MCF 10A (cell line): ENCODE results near the gene SCNN1G. TPM values are rescaled to one million over a fixed set of nuclear protein-coding genes. Genes with fewer than 3 reads are reported as not detected.

Source experiments
- BruUV-seq: library from RNA; stranded (reverse); fragments of 400-500 nt; replicated peaks from 2 replicates; lab custom pipeline; 2021; lab: Mats Ljungman, UMichigan
- CTCF ChIA-PET: fragments of 300-600 bp; sonication (Branson Sonifier 250); formaldehyde crosslinking; extraction: SDS; loops from one replicate; lab custom pipeline; 2021; ENCODE audit warnings: antibody characterized with exemption, inconsistent platforms; lab: Yijun Ruan, JAX
- POLR2A ChIA-PET: fragments of 300-600, 350-650 bp; sonication (Branson Sonifier 250); formaldehyde crosslinking; extraction: SDS; loops from one replicate; lab custom pipeline; 2020; ENCODE audit warnings: antibody characterized with exemption, inconsistent platforms; lab: Yijun Ruan, JAX
- DNase-seq: peaks from one replicate; pipeline ENCODE4 v3.0.0-alpha.2; 2018; ENCODE audit not compliant: unreplicated experiment
- H3K27ac Mint-ChIP-seq: one replicate; pipeline ENCODE4 v1.8.0; 2022; ENCODE audit warnings: mild to moderate bottlenecking, low read depth, mixed read lengths; ENCODE audit not compliant: unreplicated experiment
- H3K27me3 Mint-ChIP-seq: one replicate; pipeline ENCODE4 v1.8.0; 2022; ENCODE audit warnings: mixed read lengths; ENCODE audit not compliant: insufficient read depth, unreplicated experiment
- H3K36me3 Mint-ChIP-seq: one replicate; pipeline ENCODE4 v1.8.0; 2022; ENCODE audit warnings: mild to moderate bottlenecking, moderate library complexity, mixed read lengths; ENCODE audit not compliant: insufficient read depth, unreplicated experiment
- H3K4me1 Mint-ChIP-seq: one replicate; pipeline ENCODE4 v1.8.0; 2022; ENCODE audit warnings: mixed read lengths; ENCODE audit not compliant: insufficient read depth, unreplicated experiment
- H3K4me3 Mint-ChIP-seq: one replicate; pipeline ENCODE4 v1.8.0; 2022; ENCODE audit warnings: mild to moderate bottlenecking, moderate library complexity, mixed read lengths; ENCODE audit not compliant: unreplicated experiment
- H3K9me3 Mint-ChIP-seq: one replicate; pipeline ENCODE4 v1.8.0; 2022; ENCODE audit warnings: mixed read lengths; ENCODE audit not compliant: unreplicated experiment
- intact Hi-C: fragments of 100-400 bp; cut with micrococcal nuclease; formaldehyde crosslinking; loops from 2 replicates; pipeline ENCODE4 v1.14.1; 2022
- total RNA-seq: library from RNA; stranded (reverse); gene quantifications from 2 replicates; pipeline ENCODE4 v1.2.3, GENCODE V29; 2022
- TF ChIP-seq, protein P1 (sequence below): fragments of 200-600 bp; IDR thresholded peaks from one replicate; pipeline ENCODE4 v1.8.0; 2022; ENCODE audit warnings: antibody characterized with exemption, mild to moderate bottlenecking; ENCODE audit not compliant: unreplicated experiment

SCNN1G gene
- total RNA-seq, 1 experiment from 2014 or later, result 11.9 TPM

DNA sequence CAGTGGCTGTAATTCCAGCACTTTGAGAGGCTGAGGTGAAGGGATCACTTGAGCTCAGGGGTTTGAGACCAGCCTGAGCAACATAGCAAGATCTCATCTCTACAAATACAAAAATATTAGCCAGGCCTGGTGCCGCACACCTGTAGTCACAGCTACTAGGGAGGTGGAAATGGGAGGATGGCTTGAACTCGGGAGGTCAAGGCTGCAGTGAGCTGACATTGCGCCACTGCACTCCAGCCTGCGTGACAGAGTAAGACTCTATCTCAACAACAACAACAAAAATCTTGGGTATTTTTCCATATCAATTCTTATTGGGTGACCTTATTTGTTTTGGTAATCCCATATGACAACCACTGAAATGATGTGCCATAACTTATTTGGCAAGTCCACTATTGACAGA, 52.6 kb downstream of the SCNN1G start:
- intact Hi-C loops, result no loop called here
- ChIA-PET POLR2A (interaction anchor here (0.6 to 1.5 kb wide), 2 partner anchors 25 to 89 kb away, joined by 4 read pairs; no protein-coding TSS in a partner anchor), CTCF (no interaction called here)
- BruUV-seq, result no TSS peak
- H3K27ac Mint-ChIP-seq, result no peak overlapping the region
- no peaks in the 10 kb centered on the region for H3K27me3 Mint-ChIP-seq
- H3K36me3 Mint-ChIP-seq, result no peaks in the 10 kb centered on the region
- no peak overlapping the region for H3K4me3 Mint-ChIP-seq
- TF ChIP-seq, protein P1, sequence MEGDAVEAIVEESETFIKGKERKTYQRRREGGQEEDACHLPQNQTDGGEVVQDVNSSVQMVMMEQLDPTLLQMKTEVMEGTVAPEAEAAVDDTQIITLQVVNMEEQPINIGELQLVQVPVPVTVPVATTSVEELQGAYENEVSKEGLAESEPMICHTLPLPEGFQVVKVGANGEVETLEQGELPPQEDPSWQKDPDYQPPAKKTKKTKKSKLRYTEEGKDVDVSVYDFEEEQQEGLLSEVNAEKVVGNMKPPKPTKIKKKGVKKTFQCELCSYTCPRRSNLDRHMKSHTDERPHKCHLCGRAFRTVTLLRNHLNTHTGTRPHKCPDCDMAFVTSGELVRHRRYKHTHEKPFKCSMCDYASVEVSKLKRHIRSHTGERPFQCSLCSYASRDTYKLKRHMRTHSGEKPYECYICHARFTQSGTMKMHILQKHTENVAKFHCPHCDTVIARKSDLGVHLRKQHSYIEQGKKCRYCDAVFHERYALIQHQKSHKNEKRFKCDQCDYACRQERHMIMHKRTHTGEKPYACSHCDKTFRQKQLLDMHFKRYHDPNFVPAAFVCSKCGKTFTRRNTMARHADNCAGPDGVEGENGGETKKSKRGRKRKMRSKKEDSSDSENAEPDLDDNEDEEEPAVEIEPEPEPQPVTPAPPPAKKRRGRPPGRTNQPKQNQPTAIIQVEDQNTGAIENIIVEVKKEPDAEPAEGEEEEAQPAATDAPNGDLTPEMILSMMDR, result no peak
- no peak for DNase-seq
- peaks cover 6% of the 10 kb centered on the region for H3K4me1 Mint-ChIP-seq
- peaks cover 7% of the 10 kb centered on the region for H3K9me3 Mint-ChIP-seq

DNA sequence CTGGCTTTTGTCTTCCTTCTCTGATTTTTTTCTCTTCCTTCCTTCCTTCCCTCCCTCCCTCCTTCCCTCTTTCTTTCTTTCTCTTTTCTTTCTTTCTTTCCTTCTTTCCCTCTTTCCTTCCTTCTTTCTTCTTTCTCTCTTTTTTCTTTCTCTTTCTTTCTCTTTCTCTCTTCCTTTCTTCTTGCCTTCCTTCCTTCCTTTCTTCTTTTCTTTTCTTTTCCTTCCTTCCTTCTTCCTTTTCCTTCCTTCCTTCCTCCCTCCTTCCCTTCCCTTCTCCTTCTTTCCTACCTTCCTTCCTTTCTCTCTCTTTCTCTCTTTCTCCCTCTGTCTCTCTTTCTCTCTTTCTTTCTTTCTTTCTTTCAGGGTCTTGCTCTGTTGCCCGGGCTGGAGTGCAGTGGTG, 54.4 kb downstream of the SCNN1G start:
- H3K27ac Mint-ChIP-seq, result no peak overlapping the region
- no peaks in the 10 kb centered on the region for H3K27me3 Mint-ChIP-seq
- ChIA-PET POLR2A (interaction anchor here (0.6 kb wide), 1 partner anchor 11 kb away, joined by 3 read pairs; no protein-coding TSS in a partner anchor), CTCF (no interaction called here)
- intact Hi-C loops, result no loop called here
- H3K36me3 Mint-ChIP-seq, result no peaks in the 10 kb centered on the region
- no peak overlapping the region for H3K4me3 Mint-ChIP-seq
- peaks cover 7% of the 10 kb centered on the region for H3K9me3 Mint-ChIP-seq
- no TSS peak for BruUV-seq
- peaks cover 6% of the 10 kb centered on the region for H3K4me1 Mint-ChIP-seq
- no peak for DNase-seq
- TF ChIP-seq, protein P1, result no peak

DNA sequence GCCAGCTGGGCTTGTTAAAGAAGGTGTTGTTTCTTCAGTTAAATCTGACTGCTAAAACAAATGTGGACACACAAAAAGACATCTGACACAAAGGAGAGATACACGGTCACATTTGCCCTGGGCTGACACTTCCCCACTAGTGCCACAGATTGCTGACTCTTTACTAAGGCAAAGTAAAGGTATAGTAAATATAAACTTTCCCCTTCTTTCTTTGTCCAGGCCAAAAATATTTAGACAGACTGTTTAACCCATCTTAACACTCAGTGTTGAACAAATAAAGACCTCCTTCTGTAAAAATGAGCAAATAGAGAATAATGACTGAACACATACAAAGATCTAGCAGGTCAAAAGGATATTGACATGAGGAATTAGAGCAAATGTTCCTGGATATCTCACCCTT, 58.4 kb downstream of the SCNN1G start:
- no TSS peak for BruUV-seq
- ChIA-PET CTCF (interaction anchor here (1.0 kb wide), 1 partner anchor 12 kb away, joined by 3 read pairs; no protein-coding TSS in a partner anchor), POLR2A (no interaction called here)
- intact Hi-C loops, result no loop called here
- Mint-ChIP-seq H3K4me1 (peaks cover 1% of the 10 kb centered on the region), H3K27me3 (no peaks in the 10 kb centered on the region), H3K27ac (no peak overlapping the region), H3K4me3 (no peak overlapping the region), H3K36me3 (no peaks in the 10 kb centered on the region), H3K9me3 (peaks cover 7% of the 10 kb centered on the region)
- TF ChIP-seq, protein P1, result no peak
- no peak for DNase-seq

DNA sequence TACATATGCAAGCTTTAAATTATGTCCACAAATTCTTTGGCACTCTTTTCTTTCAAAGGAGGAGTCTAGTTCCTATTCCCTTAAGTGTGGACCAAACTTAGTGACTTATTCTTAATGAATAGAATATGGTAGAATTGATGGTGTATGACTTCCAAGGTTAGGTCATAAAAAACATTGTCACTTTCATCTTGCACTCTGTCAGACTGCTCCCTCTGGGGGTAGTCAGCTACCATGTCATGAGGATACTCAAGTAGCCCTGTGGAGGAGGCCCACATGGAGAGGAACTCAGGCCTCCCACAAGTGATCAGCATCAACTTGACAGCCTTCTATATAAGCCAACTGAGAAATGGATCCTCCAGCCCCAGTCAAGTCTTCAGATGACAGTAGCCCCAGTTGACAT, 61.6 kb downstream of the SCNN1G start:
- Mint-ChIP-seq H3K4me1 (peaks cover 9% of the 10 kb centered on the region), H3K4me3 (no peak overlapping the region), H3K9me3 (no peaks in the 10 kb centered on the region), H3K27ac (no peak overlapping the region), H3K27me3 (no peaks in the 10 kb centered on the region), H3K36me3 (no peaks in the 10 kb centered on the region)
- no peak for DNase-seq
- CTCF ChIA-PET, result interaction anchor here (0.6 to 1.4 kb wide), 2 partner anchors 102 to 190 kb away, joined by 4 to 7 read pairs; no protein-coding TSS in a partner anchor
- TF ChIP-seq, protein P1, result no peak
- POLR2A ChIA-PET, result no interaction called here
- intact Hi-C loops, result no loop called here
- BruUV-seq, result no TSS peak
